ENCODE measurements around the gene SUSD4.

Gene SUSD4

GRCh38 chr1:223331301-223331700, 32.7 kb downstream of the SUSD4 start:
- in situ Hi-C loops (cut with MboI; ENCODE audit: low sequenced_read_pairs): no loop called here

- in situ Hi-C loops (cut with MboI; ENCODE audit: low sequenced_read_pairs): no loop called here
Observed at GRCh38 chr1:223330466-223330865, 33.5 kb downstream of the SUSD4 start.

- in situ Hi-C loops (cut with MboI; ENCODE audit: low sequenced_read_pairs): no loop called here
Observed at GRCh38 chr1:223329664-223330415, 34.1 kb downstream of the SUSD4 start.

GRCh38 chr1:223329252-223329651, 34.7 kb downstream of the SUSD4 start:
- in situ Hi-C loops (cut with MboI; ENCODE audit: low sequenced_read_pairs): no loop called here

GRCh38 chr1:223328566-223328965, 35.4 kb downstream of the SUSD4 start:
- in situ Hi-C loops (cut with MboI; ENCODE audit: low sequenced_read_pairs): no loop called here

GRCh38 chr1:223326776-223327175, 37.2 kb downstream of the SUSD4 start:
- in situ Hi-C loops (cut with MboI; ENCODE audit: low sequenced_read_pairs): no loop called here

- in situ Hi-C loops (cut with MboI; ENCODE audit: low sequenced_read_pairs): no loop called here
Observed at GRCh38 chr1:223323491-223324484, 40.2 kb downstream of the SUSD4 start.

GRCh38 chr1:223322868-223323267, 41.1 kb downstream of the SUSD4 start:
- in situ Hi-C loops (cut with MboI; ENCODE audit: low sequenced_read_pairs): no loop called here

GRCh38 chr1:223320959-223321358, 43.0 kb downstream of the SUSD4 start:
- in situ Hi-C loops (cut with MboI; ENCODE audit: low sequenced_read_pairs): no loop called here

GRCh38 chr1:223319905-223320580, 43.9 kb downstream of the SUSD4 start:
- in situ Hi-C loops (cut with MboI; ENCODE audit: low sequenced_read_pairs): no loop called here

GRCh38 chr1:223319398-223319797, 44.6 kb downstream of the SUSD4 start:
- in situ Hi-C loops (cut with MboI; ENCODE audit: low sequenced_read_pairs): no loop called here

- in situ Hi-C loops (cut with MboI; ENCODE audit: low sequenced_read_pairs): no loop called here
Observed at GRCh38 chr1:223316082-223316481, 47.9 kb downstream of the SUSD4 start.

- in situ Hi-C loops (cut with MboI; ENCODE audit: low sequenced_read_pairs): no loop called here
Observed at GRCh38 chr1:223315665-223316064, 48.3 kb downstream of the SUSD4 start.

GRCh38 chr1:223313415-223313754, 50.6 kb downstream of the SUSD4 start:
- in situ Hi-C loops (cut with MboI; ENCODE audit: low sequenced_read_pairs): no loop called here

GRCh38 chr1:223312705-223313414, 51.1 kb downstream of the SUSD4 start:
- in situ Hi-C loops (cut with MboI; ENCODE audit: low sequenced_read_pairs): no loop called here

- in situ Hi-C loops (cut with MboI; ENCODE audit: low sequenced_read_pairs): no loop called here
Observed at GRCh38 chr1:223312273-223312672, 51.7 kb downstream of the SUSD4 start.

- in situ Hi-C loops (cut with MboI; ENCODE audit: low sequenced_read_pairs): no loop called here
Observed at GRCh38 chr1:223311826-223312225, 52.1 kb downstream of the SUSD4 start.

GRCh38 chr1:223308136-223308535, 55.8 kb downstream of the SUSD4 start:
- in situ Hi-C loops (cut with MboI; ENCODE audit: low sequenced_read_pairs): no loop called here

- in situ Hi-C loops (cut with MboI; ENCODE audit: low sequenced_read_pairs): no loop called here
Observed at GRCh38 chr1:223307544-223307943, 56.4 kb downstream of the SUSD4 start.

- in situ Hi-C loops (cut with MboI; ENCODE audit: low sequenced_read_pairs): no loop called here
Observed at GRCh38 chr1:223304931-223305330, 59.0 kb downstream of the SUSD4 start.

- in situ Hi-C loops (cut with MboI; ENCODE audit: low sequenced_read_pairs): no loop called here
Observed at GRCh38 chr1:223301371-223301770, 62.6 kb downstream of the SUSD4 start.
